ENCODE data around the gene ZNF331. TPM values are rescaled to one million over a fixed set of nuclear protein-coding genes. Genes with fewer than 3 reads are reported as not detected.

ZNF331 gene
- total RNA-seq, 4 donors from 2014 or later: 6.8 to 35.5 (median 11.9) TPM

DNA sequence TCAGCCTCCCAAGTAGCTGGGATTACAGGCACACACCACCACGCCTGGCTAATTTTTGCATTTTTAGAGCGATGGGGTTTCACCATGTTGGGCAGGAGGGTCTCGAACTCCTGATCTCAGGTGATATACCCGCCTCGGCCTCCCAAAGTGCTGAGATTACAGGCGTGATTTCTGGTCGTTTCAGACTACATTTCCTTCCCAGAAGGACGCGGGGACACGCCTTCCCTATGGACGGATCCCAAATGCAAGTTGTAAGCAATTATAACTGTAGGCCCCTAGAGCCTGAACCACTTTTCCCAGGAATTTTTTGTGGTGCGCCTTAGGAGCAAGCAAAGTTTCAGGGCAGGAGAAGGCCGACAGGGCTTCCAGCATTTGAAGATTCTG lies 17.8 kb upstream of the ZNF331 start:
- H3K27ac ChIP-seq: peak overlapping the region; percentile 66 to 80 (median 76)
- peak overlapping the region; percentile 50 to 80 (median 62) for H3K4me3 ChIP-seq
- H3K27me3 ChIP-seq: no peaks in the 10 kb centered on the region
- H3K36me3 ChIP-seq: no peaks in the 10 kb centered on the region
- DNase-seq: no peak
- H3K9me3 ChIP-seq: peaks cover 0 to 10% (median 2%) of the 10 kb centered on the region in 4 donors
- TF ChIP-seq POLR2A (IDR thresholded peaks at IDR 0.05): no peak
- TF ChIP-seq, protein P1, sequence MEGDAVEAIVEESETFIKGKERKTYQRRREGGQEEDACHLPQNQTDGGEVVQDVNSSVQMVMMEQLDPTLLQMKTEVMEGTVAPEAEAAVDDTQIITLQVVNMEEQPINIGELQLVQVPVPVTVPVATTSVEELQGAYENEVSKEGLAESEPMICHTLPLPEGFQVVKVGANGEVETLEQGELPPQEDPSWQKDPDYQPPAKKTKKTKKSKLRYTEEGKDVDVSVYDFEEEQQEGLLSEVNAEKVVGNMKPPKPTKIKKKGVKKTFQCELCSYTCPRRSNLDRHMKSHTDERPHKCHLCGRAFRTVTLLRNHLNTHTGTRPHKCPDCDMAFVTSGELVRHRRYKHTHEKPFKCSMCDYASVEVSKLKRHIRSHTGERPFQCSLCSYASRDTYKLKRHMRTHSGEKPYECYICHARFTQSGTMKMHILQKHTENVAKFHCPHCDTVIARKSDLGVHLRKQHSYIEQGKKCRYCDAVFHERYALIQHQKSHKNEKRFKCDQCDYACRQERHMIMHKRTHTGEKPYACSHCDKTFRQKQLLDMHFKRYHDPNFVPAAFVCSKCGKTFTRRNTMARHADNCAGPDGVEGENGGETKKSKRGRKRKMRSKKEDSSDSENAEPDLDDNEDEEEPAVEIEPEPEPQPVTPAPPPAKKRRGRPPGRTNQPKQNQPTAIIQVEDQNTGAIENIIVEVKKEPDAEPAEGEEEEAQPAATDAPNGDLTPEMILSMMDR (IDR thresholded peaks at IDR 0.05): no peak
- peaks cover 0 to 8% (median 3%) of the 10 kb centered on the region in 4 donors for H3K4me1 ChIP-seq

DNA sequence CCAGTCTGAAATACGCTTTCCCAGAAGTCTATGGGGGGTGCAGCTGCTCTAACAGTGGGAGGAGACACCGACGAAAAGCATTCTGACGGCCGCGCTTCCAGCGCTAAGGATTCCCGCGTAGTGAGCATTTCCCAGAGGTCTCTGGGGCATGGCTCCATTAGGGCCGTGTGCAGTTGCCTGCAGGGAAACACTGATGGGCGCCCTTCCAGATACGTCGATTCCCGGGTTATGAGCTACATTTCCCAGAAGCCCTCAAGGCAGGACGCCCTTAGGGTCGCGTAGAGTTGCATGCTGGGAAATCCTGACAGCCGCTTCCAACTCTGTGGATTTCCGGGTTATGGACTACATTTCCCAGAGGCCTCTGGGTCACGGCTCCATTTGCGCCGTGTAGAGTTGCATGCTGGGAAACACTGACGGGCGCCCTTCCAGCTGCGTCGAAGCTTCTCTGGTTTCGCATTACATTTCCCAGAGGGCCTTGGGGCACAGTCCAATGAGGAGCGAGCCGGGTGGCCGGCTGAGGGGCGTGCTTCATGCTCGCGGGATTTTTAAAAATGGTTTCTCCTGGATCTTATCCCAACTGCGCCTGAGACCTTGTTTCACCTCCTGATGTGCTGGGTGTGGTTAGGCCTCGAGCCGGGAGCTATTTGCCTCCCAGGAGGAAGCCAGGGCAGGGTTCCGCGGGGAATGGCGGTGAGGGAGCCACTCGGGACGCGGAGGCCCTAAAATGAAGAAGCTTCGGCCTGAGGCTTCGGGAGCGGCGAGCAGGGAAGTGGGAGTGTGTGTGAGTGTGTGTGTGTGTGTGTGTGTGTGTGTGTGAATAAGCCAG lies 17.2 kb upstream of the ZNF331 start:
- Histone ChIP-seq H3K4me3 (peak overlapping the region; percentile 50 to 80 (median 62)), H3K36me3 (no peaks in the 10 kb centered on the region), H3K27ac (peak overlapping the region; percentile 66 to 80 (median 76)), H3K27me3 (no peaks in the 10 kb centered on the region), H3K9me3 (peaks cover 0 to 10% (median 2%) of the 10 kb centered on the region in 4 donors), H3K4me1 (peaks cover 0 to 8% (median 3%) of the 10 kb centered on the region in 4 donors)
- peak; percentile 90 to 97 (median 93) for DNase-seq
- TF ChIP-seq, protein P1 (IDR thresholded peaks at IDR 0.05): no peak
- TF ChIP-seq POLR2A (IDR thresholded peaks at IDR 0.05): peak in 1 of 2 donors; percentile 12

DNA sequence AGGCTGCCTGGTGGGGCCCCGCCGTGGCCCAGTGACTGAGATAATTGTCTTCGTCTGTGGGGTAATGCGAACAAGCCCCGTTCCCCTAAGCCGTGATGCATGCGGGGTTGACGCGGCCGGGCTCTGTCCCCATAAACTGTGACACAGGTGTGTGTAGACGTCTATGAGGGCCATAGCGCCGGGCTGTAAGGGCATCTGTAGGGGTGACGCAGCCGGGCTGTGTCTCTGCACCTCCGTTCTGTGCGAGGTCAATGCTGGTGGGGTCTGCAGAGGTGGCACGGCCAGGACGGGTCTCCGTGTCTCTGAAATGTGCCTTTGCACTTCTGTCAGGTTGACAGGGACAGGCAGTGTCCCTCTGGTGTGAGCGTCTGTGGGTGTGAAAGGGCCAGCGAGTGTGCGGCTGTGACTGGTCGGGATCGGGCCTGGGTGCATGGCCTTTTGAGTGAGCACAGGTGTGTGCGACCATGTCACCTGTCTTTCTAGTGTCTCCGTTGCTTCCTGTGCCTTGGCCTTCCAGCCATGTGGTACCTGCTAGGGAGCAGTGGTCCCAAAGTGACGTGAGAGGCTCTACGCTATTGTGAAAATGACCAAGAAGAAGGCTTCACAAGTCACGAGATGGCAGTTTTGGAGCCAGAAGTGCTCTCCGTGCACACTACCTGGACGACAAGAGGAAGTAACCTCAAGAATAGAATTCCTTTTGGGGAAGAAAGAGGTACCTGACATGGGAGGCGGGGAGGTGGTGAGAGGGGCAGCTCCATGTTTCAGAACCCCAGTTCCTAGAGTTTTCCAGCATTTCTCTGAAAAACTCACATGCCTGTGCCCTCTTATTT lies 16.4 kb upstream of the ZNF331 start:
- Histone ChIP-seq H3K27me3 (no peaks in the 10 kb centered on the region), H3K4me1 (peaks cover 0 to 8% (median 3%) of the 10 kb centered on the region in 4 donors), H3K27ac (peak overlapping the region in 3 of 4 donors; percentile 74 to 80 (median 77)), H3K4me3 (peak overlapping the region; percentile 50 to 80 (median 62)), H3K9me3 (peaks cover 0 to 10% (median 2%) of the 10 kb centered on the region in 4 donors), H3K36me3 (no peaks in the 10 kb centered on the region)
- no peak for TF ChIP-seq POLR2A (IDR thresholded peaks at IDR 0.05)
- TF ChIP-seq, protein P1 (IDR thresholded peaks at IDR 0.05): no peak
- no peak for DNase-seq

DNA sequence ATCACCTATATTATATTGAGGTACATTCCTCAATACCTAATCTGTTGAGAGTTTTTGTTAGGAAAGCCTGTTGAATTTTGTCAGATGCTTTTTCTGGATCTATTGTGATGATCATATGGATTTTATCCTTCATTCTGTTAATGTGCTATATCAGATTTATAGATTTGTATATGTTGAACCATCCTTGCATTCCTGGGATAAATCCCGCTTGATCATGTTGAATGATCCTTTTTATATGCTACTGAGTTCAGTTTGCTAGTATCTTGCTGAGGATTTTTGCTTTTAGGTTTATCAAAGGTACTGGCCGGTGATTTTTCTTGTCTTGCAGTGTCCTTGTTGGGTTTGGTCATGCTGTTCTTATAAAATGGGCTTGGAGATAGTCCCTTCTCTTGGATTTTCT lies 12.0 kb upstream of the ZNF331 start:
- no peak for DNase-seq
- TF ChIP-seq POLR2A (IDR thresholded peaks at IDR 0.05): no peak
- TF ChIP-seq, protein P1 (IDR thresholded peaks at IDR 0.05): no peak
- Histone ChIP-seq H3K36me3 (no peaks in the 10 kb centered on the region), H3K27me3 (no peaks in the 10 kb centered on the region), H3K9me3 (peaks cover 0 to 4% (median 0%) of the 10 kb centered on the region in 4 donors), H3K4me1 (peaks cover 0 to 8% (median 3%) of the 10 kb centered on the region in 4 donors), H3K4me3 (no peak overlapping the region), H3K27ac (no peak overlapping the region)

DNA sequence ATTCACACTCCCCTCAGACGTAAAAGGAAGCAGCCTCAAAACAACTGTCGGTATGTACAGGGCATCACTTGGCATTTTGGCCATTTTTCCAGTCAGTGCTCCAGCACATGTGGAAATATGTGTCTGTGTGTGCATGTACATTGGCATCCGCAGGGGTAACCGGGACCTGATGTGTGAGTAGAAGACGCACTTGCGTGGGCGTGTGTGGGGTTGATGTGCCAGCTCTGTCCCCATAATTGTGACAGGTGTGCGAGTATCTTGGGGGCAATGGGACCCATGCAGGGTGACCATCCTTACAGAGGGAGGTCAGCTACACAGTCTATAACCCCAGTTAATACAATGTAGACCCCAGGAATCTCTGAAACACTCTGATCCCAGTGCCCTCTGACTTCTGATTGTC lies 7.3 kb upstream of the ZNF331 start:
- TF ChIP-seq, protein P1 (IDR thresholded peaks at IDR 0.05): no peak
- TF ChIP-seq POLR2A (IDR thresholded peaks at IDR 0.05): no peak
- Histone ChIP-seq H3K9me3 (peaks cover 0 to 4% (median 0%) of the 10 kb centered on the region in 4 donors), H3K36me3 (no peaks in the 10 kb centered on the region), H3K4me1 (no peaks in the 10 kb centered on the region), H3K27me3 (no peaks in the 10 kb centered on the region), H3K4me3 (no peak overlapping the region), H3K27ac (no peak overlapping the region)
- no peak for DNase-seq
